ENCODE measurements around the gene CLRN1. TPM values are rescaled to one million over a fixed set of nuclear protein-coding genes. Genes with fewer than 3 reads are reported as not detected.

Gene CLRN1
- total RNA-seq, 1 experiment from 2014 or later = not detected

DNA sequence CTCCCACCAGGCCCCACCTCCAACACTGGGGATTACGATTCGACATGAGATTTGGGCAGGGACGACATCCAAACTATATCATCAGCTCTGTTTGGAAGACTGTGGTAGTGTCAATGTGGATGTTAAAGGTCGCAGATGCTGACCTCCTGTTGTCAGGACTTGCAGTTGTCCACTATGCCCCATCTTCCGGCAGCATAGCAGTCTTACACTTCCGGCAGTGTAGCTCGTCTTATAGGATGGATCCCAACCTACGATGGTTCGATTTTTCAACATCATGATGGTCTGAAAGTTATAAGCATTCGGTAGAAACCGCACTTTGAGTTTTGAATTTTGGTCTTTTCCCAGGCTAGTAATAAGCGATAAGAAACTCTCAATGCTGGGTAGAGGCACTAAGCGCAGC, 20.6 kb downstream of the CLRN1 start:
- no peaks in the 10 kb centered on the region for H3K36me3 Mint-ChIP-seq
- ATAC-seq (no peak), DNase-seq (ENCODE audit: low spot score) (no peak)
- TF ChIP-seq, protein P1, sequence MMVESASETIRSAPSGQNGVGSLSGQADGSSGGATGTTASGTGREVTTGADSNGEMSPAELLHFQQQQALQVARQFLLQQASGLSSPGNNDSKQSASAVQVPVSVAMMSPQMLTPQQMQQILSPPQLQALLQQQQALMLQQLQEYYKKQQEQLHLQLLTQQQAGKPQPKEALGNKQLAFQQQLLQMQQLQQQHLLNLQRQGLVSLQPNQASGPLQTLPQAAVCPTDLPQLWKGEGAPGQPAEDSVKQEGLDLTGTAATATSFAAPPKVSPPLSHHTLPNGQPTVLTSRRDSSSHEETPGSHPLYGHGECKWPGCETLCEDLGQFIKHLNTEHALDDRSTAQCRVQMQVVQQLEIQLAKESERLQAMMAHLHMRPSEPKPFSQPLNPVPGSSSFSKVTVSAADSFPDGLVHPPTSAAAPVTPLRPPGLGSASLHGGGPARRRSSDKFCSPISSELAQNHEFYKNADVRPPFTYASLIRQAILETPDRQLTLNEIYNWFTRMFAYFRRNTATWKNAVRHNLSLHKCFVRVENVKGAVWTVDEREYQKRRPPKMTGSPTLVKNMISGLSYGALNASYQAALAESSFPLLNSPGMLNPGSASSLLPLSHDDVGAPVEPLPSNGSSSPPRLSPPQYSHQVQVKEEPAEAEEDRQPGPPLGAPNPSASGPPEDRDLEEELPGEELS (CRISPR knock-in tag; IDR thresholded peaks at IDR 0.05) = no peak
- TF ChIP-seq, protein P2, sequence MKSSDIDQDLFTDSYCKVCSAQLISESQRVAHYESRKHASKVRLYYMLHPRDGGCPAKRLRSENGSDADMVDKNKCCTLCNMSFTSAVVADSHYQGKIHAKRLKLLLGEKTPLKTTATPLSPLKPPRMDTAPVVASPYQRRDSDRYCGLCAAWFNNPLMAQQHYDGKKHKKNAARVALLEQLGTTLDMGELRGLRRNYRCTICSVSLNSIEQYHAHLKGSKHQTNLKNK (CRISPR knock-in tag; IDR thresholded peaks at IDR 0.05) = no peak
- TF ChIP-seq CREM (CRISPR knock-in tag; IDR thresholded peaks at IDR 0.05) = no peak
- TF ChIP-seq SMAD4 (CRISPR knock-in tag; IDR thresholded peaks at IDR 0.05) = no peak
- TF ChIP-seq NR1H2 (CRISPR knock-in tag; IDR thresholded peaks at IDR 0.05) = no peak
- TF ChIP-seq ZNF317 (CRISPR knock-in tag; IDR thresholded peaks at IDR 0.05; ENCODE audit: borderline replicate concordance, low read depth) = no peak
- TF ChIP-seq FOXP1 (CRISPR knock-in tag; IDR thresholded peaks at IDR 0.05; ENCODE audit: borderline replicate concordance) = no peak
- TF ChIP-seq, protein P3, sequence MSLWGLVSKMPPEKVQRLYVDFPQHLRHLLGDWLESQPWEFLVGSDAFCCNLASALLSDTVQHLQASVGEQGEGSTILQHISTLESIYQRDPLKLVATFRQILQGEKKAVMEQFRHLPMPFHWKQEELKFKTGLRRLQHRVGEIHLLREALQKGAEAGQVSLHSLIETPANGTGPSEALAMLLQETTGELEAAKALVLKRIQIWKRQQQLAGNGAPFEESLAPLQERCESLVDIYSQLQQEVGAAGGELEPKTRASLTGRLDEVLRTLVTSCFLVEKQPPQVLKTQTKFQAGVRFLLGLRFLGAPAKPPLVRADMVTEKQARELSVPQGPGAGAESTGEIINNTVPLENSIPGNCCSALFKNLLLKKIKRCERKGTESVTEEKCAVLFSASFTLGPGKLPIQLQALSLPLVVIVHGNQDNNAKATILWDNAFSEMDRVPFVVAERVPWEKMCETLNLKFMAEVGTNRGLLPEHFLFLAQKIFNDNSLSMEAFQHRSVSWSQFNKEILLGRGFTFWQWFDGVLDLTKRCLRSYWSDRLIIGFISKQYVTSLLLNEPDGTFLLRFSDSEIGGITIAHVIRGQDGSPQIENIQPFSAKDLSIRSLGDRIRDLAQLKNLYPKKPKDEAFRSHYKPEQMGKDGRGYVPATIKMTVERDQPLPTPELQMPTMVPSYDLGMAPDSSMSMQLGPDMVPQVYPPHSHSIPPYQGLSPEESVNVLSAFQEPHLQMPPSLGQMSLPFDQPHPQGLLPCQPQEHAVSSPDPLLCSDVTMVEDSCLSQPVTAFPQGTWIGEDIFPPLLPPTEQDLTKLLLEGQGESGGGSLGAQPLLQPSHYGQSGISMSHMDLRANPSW (CRISPR knock-in tag; conservative IDR thresholded peaks at IDR 0.05; ENCODE audit: low read depth) = no peak
- no peak for TF ChIP-seq ETV6 (CRISPR knock-in tag; IDR thresholded peaks at IDR 0.05)
- TF ChIP-seq ZNF423 (CRISPR knock-in tag; IDR thresholded peaks at IDR 0.05) = no peak
- TF ChIP-seq, protein P4, sequence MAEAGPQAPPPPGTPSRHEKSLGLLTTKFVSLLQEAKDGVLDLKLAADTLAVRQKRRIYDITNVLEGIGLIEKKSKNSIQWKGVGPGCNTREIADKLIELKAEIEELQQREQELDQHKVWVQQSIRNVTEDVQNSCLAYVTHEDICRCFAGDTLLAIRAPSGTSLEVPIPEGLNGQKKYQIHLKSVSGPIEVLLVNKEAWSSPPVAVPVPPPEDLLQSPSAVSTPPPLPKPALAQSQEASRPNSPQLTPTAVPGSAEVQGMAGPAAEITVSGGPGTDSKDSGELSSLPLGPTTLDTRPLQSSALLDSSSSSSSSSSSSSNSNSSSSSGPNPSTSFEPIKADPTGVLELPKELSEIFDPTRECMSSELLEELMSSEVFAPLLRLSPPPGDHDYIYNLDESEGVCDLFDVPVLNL (CRISPR knock-in tag; IDR thresholded peaks at IDR 0.05; ENCODE audit: borderline replicate concordance, low read depth) = no peak
- TF ChIP-seq, protein P5, sequence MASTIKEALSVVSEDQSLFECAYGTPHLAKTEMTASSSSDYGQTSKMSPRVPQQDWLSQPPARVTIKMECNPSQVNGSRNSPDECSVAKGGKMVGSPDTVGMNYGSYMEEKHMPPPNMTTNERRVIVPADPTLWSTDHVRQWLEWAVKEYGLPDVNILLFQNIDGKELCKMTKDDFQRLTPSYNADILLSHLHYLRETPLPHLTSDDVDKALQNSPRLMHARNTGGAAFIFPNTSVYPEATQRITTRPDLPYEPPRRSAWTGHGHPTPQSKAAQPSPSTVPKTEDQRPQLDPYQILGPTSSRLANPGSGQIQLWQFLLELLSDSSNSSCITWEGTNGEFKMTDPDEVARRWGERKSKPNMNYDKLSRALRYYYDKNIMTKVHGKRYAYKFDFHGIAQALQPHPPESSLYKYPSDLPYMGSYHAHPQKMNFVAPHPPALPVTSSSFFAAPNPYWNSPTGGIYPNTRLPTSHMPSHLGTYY (CRISPR knock-in tag; IDR thresholded peaks at IDR 0.05) = no peak
- no peak for TF ChIP-seq ZNF396 (CRISPR knock-in tag; IDR thresholded peaks at IDR 0.05; ENCODE audit: borderline replicate concordance)
- TF ChIP-seq, protein P6, sequence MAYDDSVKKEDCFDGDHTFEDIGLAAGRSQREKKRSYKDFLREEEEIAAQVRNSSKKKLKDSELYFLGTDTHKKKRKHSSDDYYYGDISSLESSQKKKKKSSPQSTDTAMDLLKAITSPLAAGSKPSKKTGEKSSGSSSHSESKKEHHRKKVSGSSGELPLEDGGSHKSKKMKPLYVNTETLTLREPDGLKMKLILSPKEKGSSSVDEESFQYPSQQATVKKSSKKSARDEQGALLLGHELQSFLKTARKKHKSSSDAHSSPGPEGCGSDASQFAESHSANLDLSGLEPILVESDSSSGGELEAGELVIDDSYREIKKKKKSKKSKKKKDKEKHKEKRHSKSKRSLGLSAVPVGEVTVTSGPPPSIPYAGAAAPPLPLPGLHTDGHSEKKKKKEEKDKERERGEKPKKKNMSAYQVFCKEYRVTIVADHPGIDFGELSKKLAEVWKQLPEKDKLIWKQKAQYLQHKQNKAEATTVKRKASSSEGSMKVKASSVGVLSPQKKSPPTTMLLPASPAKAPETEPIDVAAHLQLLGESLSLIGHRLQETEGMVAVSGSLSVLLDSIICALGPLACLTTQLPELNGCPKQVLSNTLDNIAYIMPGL (CRISPR knock-in tag; IDR thresholded peaks at IDR 0.05) = no peak
- TF ChIP-seq GRHL2 (CRISPR knock-in tag; IDR thresholded peaks at IDR 0.05; ENCODE audit: insufficient replicate concordance, severe bottlenecking) = no peak
- TF ChIP-seq KAT7 (CRISPR knock-in tag; IDR thresholded peaks at IDR 0.05; ENCODE audit: borderline replicate concordance) = no peak
- no peak for TF ChIP-seq ZNF416 (CRISPR knock-in tag; IDR thresholded peaks at IDR 0.05)
- TF ChIP-seq GTF2I (CRISPR knock-in tag; conservative IDR thresholded peaks at IDR 0.05) = no peak
- H3K27ac Mint-ChIP-seq = no peak overlapping the region
- H3K4me1 Mint-ChIP-seq = no peaks in the 10 kb centered on the region
- ChIA-PET POLR2A (no interaction called here), CTCF (interaction anchor here (1.0 kb wide), 1 partner anchor 28 kb away, joined by 3 read pairs; no protein-coding TSS in a partner anchor)
- no peak overlapping the region for H3K4me3 Mint-ChIP-seq
- peaks cover 4% of the 10 kb centered on the region; the same call in 1 of the 2 replicates for H3K9me3 Mint-ChIP-seq
- no peaks in the 10 kb centered on the region for H3K27me3 Mint-ChIP-seq (ENCODE audit: low read depth)

All from WTC11 (cell line).